Spleen (tissue), 11 donors: ENCODE results near the gene CRTC2. TPM values are rescaled to one million over a fixed set of nuclear protein-coding genes. Genes with fewer than 3 reads are reported as not detected.

Experiments used
- DNase-seq: peaks from one replicate; pipeline ENCODE4 v3.0.0-alpha.2; 2020
- H3K27ac ChIP-seq, 8 donors: fragments of 200-600 bp; sonication (generic) in 7 of 8; 1 replicate in 4 of 8; 2 replicates in 4 of 8; pipeline versions ENCODE4 v1.5.0 to v1.8.0; 2016 to 2021; ENCODE audit warnings: inconsistent platforms in 4 of 8, mild to moderate bottlenecking in 4 of 8, moderate library complexity in 1 of 8
- H3K27me3 ChIP-seq, 7 donors: fragments of 200-600 bp; sonication (generic) in 6 of 7; replicated peaks in 1 of 7; 1 replicate in 4 of 7; 2 replicates in 3 of 7; pipeline versions ENCODE4 v1.5.0 to v1.8.0; 2016 to 2021; ENCODE audit warnings: inconsistent platforms in 3 of 7, mild to moderate bottlenecking in 1 of 7
- H3K36me3 ChIP-seq, 6 donors: fragments of 200-600 bp; sonication (generic) in 5 of 6; 1 replicate in 4 of 6; 2 replicates in 2 of 6; pipeline versions ENCODE4 v1.5.0 to v1.8.0; 2016 to 2021; ENCODE audit warnings: inconsistent platforms in 2 of 6
- H3K4me1 ChIP-seq, 6 donors: fragments of 200-600 bp; sonication (generic) in 5 of 6; 1 replicate in 3 of 6; 2 replicates in 3 of 6; pipeline versions ENCODE4 v1.5.0 to v1.8.0; 2016 to 2021; ENCODE audit warnings: inconsistent platforms in 3 of 6
- H3K4me3 ChIP-seq, 8 donors: fragments of 200-600 bp; sonication (generic) in 7 of 8; 1 replicate in 4 of 8; 2 replicates in 4 of 8; pipeline versions ENCODE4 v1.5.0 to v1.8.0; 2016 to 2021; ENCODE audit warnings: inconsistent platforms in 4 of 8, mild to moderate bottlenecking in 4 of 8, moderate library complexity in 2 of 8
- H3K9me3 ChIP-seq, 8 donors: fragments of 200-600 bp; sonication (generic) in 7 of 8; 1 replicate in 4 of 8; 2 replicates in 4 of 8; pipeline versions ENCODE4 v1.5.0 to v1.8.0; 2016 to 2021; ENCODE audit warnings: inconsistent platforms in 4 of 8
- POLR2A ChIP-seq, 3 donors: fragments of 450-650 bp; IDR thresholded peaks; one replicate each; pipeline ENCODE4 v1.5.1; 2017; ENCODE audit warnings: antibody characterized with exemption in 3 of 3, mild to moderate bottlenecking in 1 of 3
- POLR2AphosphoS5 ChIP-seq, 3 donors: sonication (generic); formaldehyde crosslinking; IDR thresholded peaks; one replicate each; pipeline ENCODE4 v1.5.1; 2017; ENCODE audit warnings: antibody characterized with exemption in 3 of 3
- WGBS, 5 donors: extraction: QIAGEN DNeasy Blood & Tissue Kit in 3 of 5; methylation state at CpG; one replicate each; pipeline versions ENCODE4 v1.1.5 to v1.1.7; 2013 to 2018; 5-methylcytosine and 5-hydroxymethylcytosine counted together
- intact Hi-C: fragments of 100-400 bp; cut with DNase I; formaldehyde crosslinking; loops from one replicate; pipeline ENCODE4 v1.15.0; 2023; ENCODE audit warnings: low total_unique reads
- polyA plus RNA-seq, 3 donors: library from polyadenylated mRNA; stranded (reverse); fragments of 200-250 nt; gene quantifications; one replicate each; pipeline ENCODE4 v1.2.1, GENCODE V29; 2013
- total RNA-seq, 7 donors: library from RNA; depleted of rRNA in 3 of 7; stranded (reverse); fragments of >200 nt in 3 of 7; fragmentation: NEBNext Ultra II Directional in 4 of 7; extraction: Animal tissue kit (Norgen Biotek cat#: 25700) in 4 of 7; gene quantifications; one replicate each; pipeline versions ENCODE4 v1.1.0 to v1.2.1, GENCODE V29; 2016 to 2021
- TF ChIP-seq, protein P1 (sequence below), 11 experiments: fragments of 200-600 bp in 7 of 11; fragments of 450-650 bp in 4 of 11; sonication (generic) in 4 of 11; IDR thresholded peaks in 8 of 11; conservative IDR thresholded peaks in 3 of 11; 1 replicate in 7 of 11; 2 replicates in 4 of 11; pipeline versions ENCODE4 v1.4.0 to v1.8.0; 2016 to 2021; ENCODE audit warnings: antibody characterized with exemption in 11 of 11, inconsistent platforms in 4 of 11, mild to moderate bottlenecking in 1 of 11
- donor health status: healthy with polysubstance abuse.
- donor health status: DM: no; HTN: no; CAD: no; lungs with moderate emphysema.
- donor health status: DM: no; HTN: no; CAD: no.
- donor health status: Bipolar disorder and iron deficiency.
- donor health status: healthy.
- donor health status: DM: no; HTN: no; CAD: no.
- donor health status: DM: yes; HTN: yes; CAD: no.

Gene CRTC2
- total and polyA plus RNA-seq, 10 donors = 34.8 to 80.1 (median 69.5) TPM

- Histone ChIP-seq H3K4me3 (peak overlapping the region in 6 of 8 donors; percentile 62 to 83 (median 69)), H3K4me1 (peaks cover 31 to 71% (median 51%) of the 10 kb centered on the region in 6 donors), H3K27ac (peak overlapping the region in 6 of 8 donors; percentile 9 to 98 (median 96)), H3K9me3 (no peaks in the 10 kb centered on the region), H3K36me3 (peaks cover 0 to 13% (median 6%) of the 10 kb centered on the region in 6 donors), H3K27me3 (no peaks in the 10 kb centered on the region)
- 18 to 28% (median 19%) methylated on average over 13 of the region's 13 CpGs for WGBS, 5 donors
- intact Hi-C loops = no loop called here
- peak; percentile 79 for DNase-seq
- TF ChIP-seq, protein P1, sequence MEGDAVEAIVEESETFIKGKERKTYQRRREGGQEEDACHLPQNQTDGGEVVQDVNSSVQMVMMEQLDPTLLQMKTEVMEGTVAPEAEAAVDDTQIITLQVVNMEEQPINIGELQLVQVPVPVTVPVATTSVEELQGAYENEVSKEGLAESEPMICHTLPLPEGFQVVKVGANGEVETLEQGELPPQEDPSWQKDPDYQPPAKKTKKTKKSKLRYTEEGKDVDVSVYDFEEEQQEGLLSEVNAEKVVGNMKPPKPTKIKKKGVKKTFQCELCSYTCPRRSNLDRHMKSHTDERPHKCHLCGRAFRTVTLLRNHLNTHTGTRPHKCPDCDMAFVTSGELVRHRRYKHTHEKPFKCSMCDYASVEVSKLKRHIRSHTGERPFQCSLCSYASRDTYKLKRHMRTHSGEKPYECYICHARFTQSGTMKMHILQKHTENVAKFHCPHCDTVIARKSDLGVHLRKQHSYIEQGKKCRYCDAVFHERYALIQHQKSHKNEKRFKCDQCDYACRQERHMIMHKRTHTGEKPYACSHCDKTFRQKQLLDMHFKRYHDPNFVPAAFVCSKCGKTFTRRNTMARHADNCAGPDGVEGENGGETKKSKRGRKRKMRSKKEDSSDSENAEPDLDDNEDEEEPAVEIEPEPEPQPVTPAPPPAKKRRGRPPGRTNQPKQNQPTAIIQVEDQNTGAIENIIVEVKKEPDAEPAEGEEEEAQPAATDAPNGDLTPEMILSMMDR (IDR thresholded peaks at IDR 0.05 in 8 of 11, conservative IDR thresholded peaks at IDR 0.05 in 3 of 11) = no peak
- TF ChIP-seq POLR2AphosphoS5 (IDR thresholded peaks at IDR 0.05) (no peak), POLR2A (IDR thresholded peaks at IDR 0.05) (no peak)
These were observed 10.0 kb upstream of the CRTC2 start for GRCh38 chr1:153968408-153968807.

DNA sequence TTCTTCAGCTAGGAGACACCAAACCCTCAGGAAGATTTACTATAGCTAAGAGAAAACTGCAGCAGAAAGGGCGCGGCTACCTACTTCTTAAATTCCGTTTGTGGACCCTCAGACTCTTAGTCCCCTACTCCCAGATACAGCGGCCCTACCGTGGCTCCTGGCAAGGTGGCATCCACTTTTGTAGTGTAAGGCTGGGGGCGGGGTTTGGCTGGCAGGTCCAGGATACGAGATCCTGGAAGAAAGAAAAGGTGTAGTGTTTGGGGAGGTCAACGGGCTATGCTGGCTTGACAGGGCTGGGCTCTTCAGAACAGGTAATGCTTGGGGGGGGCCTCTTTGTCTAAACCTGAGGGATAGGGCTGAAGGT lies 9.6 kb upstream of the CRTC2 start:
- Histone ChIP-seq H3K4me3 (peak overlapping the region; percentile 62 to 83 (median 69)), H3K36me3 (peaks cover 0 to 9% (median 2%) of the 10 kb centered on the region in 6 donors), H3K27ac (peak overlapping the region; percentile 95 to 98 (median 96)), H3K27me3 (no peaks in the 10 kb centered on the region), H3K4me1 (peaks cover 31 to 73% (median 50%) of the 10 kb centered on the region in 6 donors), H3K9me3 (no peaks in the 10 kb centered on the region)
- TF ChIP-seq POLR2A (IDR thresholded peaks at IDR 0.05) (no peak), POLR2AphosphoS5 (IDR thresholded peaks at IDR 0.05) (no peak)
- TF ChIP-seq, protein P1 (IDR thresholded peaks at IDR 0.05 in 8 of 11, conservative IDR thresholded peaks at IDR 0.05 in 3 of 11) = no peak
- peak; percentile 86 for DNase-seq
- 0 to 4% (median 2%) methylated on average over 8 of the region's 8 CpGs for WGBS, 5 donors
- intact Hi-C loops = no loop called here

GRCh38 chr1:153967107-153967999 lies 8.9 kb upstream of the CRTC2 start, which contains the start of gene CREB3L4:
Gene CREB3L4, plus strand, starts transcription at chr1:153967902. Its CDS starts 624 bp downstream, at chr1:153968526.
- no peaks in the 10 kb centered on the region for H3K9me3 ChIP-seq
- intact Hi-C loops = no loop called here
- H3K27ac ChIP-seq = peak within 1 kb of the TSS; percentile 95 to 98 (median 96)
- peak in 2 of 3 donors; percentile 9 to 79 for TF ChIP-seq POLR2A (IDR thresholded peaks at IDR 0.05)
- TF ChIP-seq, protein P1 (IDR thresholded peaks at IDR 0.05 in 8 of 11, conservative IDR thresholded peaks at IDR 0.05 in 3 of 11) = peak in 9 of 11 experiments; percentile 12 to 58 (median 45)
- TF ChIP-seq POLR2AphosphoS5 (IDR thresholded peaks at IDR 0.05) = peak; percentile 91 to 97 (median 95)
- DNase-seq = peak; percentile 96
- 0 to 1% (median 0%) methylated on average over 40 to 60 of the region's 60 CpGs for WGBS, 5 donors
- peak within 1 kb of the TSS; percentile 62 to 83 (median 69) for H3K4me3 ChIP-seq
- H3K4me1 ChIP-seq = peaks cover 36 to 74% (median 57%) of the 10 kb centered on the region in 6 donors
- no peaks in the 10 kb centered on the region for H3K27me3 ChIP-seq
- peaks cover 0 to 3% (median 0%) of the 10 kb centered on the region in 6 donors for H3K36me3 ChIP-seq

- Histone ChIP-seq H3K9me3 (no peaks in the 10 kb centered on the region), H3K27ac (peak overlapping the region; percentile 94 to 99 (median 97)), H3K27me3 (no peaks in the 10 kb centered on the region), H3K4me1 (peaks cover 43 to 90% (median 80%) of the 10 kb centered on the region in 6 donors), H3K36me3 (peaks cover 0 to 32% (median 17%) of the 10 kb centered on the region in 6 donors), H3K4me3 (peak overlapping the region; percentile 65 to 86 (median 76))
- TF ChIP-seq POLR2A (IDR thresholded peaks at IDR 0.05) = no peak
- TF ChIP-seq, protein P1 (IDR thresholded peaks at IDR 0.05 in 8 of 11, conservative IDR thresholded peaks at IDR 0.05 in 3 of 11) = no peak
- peak; percentile 82 for DNase-seq
- intact Hi-C loops = no loop called here
- WGBS, 5 donors = 2 to 4% (median 2%) methylated on average over 22 of the region's 22 CpGs
These were observed 5.5 kb upstream of the CRTC2 start for GRCh38 chr1:153963850-153964331.
